Neuronal stem cell (in vitro differentiated cells): ENCODE data around the gene MEGF10.

Experiments used
- DNase-seq: peaks from one replicate; pipeline ENCODE4 v3.0.0-alpha.2; 2013; ENCODE audit warnings: low spot score
- H2AFZ ChIP-seq: one replicate; pipeline ENCODE4 v1.6.1; 2013; ENCODE audit warnings: mild to moderate bottlenecking, low read length, inconsistent platforms
- H2AK5ac ChIP-seq: 2 replicates; pipeline ENCODE4 v1.6.1; 2013; ENCODE audit warnings: low read depth, mild to moderate bottlenecking, inconsistent platforms, low read length, moderate library complexity, mixed read lengths
- H2BK120ac ChIP-seq: 2 replicates; pipeline ENCODE4 v1.6.1; 2013; ENCODE audit warnings: low read depth, mild to moderate bottlenecking, inconsistent platforms, low read length, moderate library complexity, mixed read lengths
- H2BK12ac ChIP-seq: one replicate; pipeline ENCODE4 v1.6.1; 2013; ENCODE audit warnings: low read length, inconsistent platforms
- H2BK15ac ChIP-seq: 2 replicates; pipeline ENCODE4 v1.6.1; 2013; ENCODE audit warnings: mild to moderate bottlenecking, low read length, inconsistent platforms, mixed read lengths
- H2BK5ac ChIP-seq: one replicate; pipeline ENCODE4 v1.6.1; 2013; ENCODE audit warnings: inconsistent platforms, mild to moderate bottlenecking, low read length, moderate library complexity
- H3K14ac ChIP-seq: one replicate; pipeline ENCODE4 v1.6.1; 2013; ENCODE audit warnings: low read length, inconsistent platforms
- H3K18ac ChIP-seq: 2 replicates; pipeline ENCODE4 v1.6.1; 2013; ENCODE audit warnings: low read length, inconsistent platforms
- H3K23ac ChIP-seq: 2 replicates; pipeline ENCODE4 v1.6.1; 2013; ENCODE audit warnings: low read depth, mild to moderate bottlenecking, mixed read lengths, low read length, inconsistent platforms; ENCODE audit not compliant: poor library complexity
- H3K27ac ChIP-seq: replicated peaks from 3 replicates; pipeline ENCODE4 v1.5.1; 2013; ENCODE audit warnings: low read length, inconsistent platforms
- H3K27me3 ChIP-seq, 3 experiments: 2 replicates each; pipeline ENCODE4 v1.6.1; 2013; ENCODE audit warnings: low read length in 3 of 3, mild to moderate bottlenecking in 2 of 3, inconsistent platforms in 1 of 3, low read depth in 1 of 3, mixed read lengths in 1 of 3, moderate library complexity in 1 of 3; ENCODE audit not compliant: control insufficient read depth in 3 of 3, insufficient read depth in 3 of 3
- H3K36me3 ChIP-seq, 2 donors: replicated peaks in 1 of 2; 2 replicates each; pipeline ENCODE4 v1.6.1; 2013; ENCODE audit warnings: low read length in 2 of 2; ENCODE audit not compliant: control insufficient read depth in 2 of 2, insufficient read depth in 2 of 2
- H3K4ac ChIP-seq: 2 replicates; pipeline ENCODE4 v1.6.1; 2013; ENCODE audit warnings: inconsistent platforms, mild to moderate bottlenecking, low read length, moderate library complexity
- H3K4me1 ChIP-seq, 2 donors: 1 replicate in 1 of 2; 2 replicates in 1 of 2; pipeline ENCODE4 v1.6.1; 2013; ENCODE audit warnings: low read length in 2 of 2, low read depth in 1 of 2; ENCODE audit not compliant: control insufficient read depth in 2 of 2, insufficient read depth in 1 of 2
- H3K4me2 ChIP-seq: one replicate; pipeline ENCODE4 v1.6.1; 2013; ENCODE audit warnings: mild to moderate bottlenecking, low read length, inconsistent platforms; ENCODE audit not compliant: insufficient read depth, poor library complexity, severe bottlenecking
- H3K4me3 ChIP-seq, 2 donors: 2 replicates each; pipeline ENCODE4 v1.5.1; 2013; ENCODE audit warnings: low read length in 2 of 2, mild to moderate bottlenecking in 2 of 2, inconsistent platforms in 1 of 2, moderate library complexity in 1 of 2
- H3K79me1 ChIP-seq: one replicate; pipeline ENCODE4 v1.6.1; 2013; ENCODE audit warnings: low read depth, mild to moderate bottlenecking, inconsistent platforms, low read length, moderate library complexity
- H3K9ac ChIP-seq: one replicate; pipeline ENCODE4 v1.6.1; 2013; ENCODE audit warnings: mild to moderate bottlenecking, low read depth, low read length, inconsistent platforms; ENCODE audit not compliant: poor library complexity
- H3K9me3 ChIP-seq, 2 donors: replicated peaks in 1 of 2; 2 replicates each; pipeline versions ENCODE3 to v1.6.1; 2013; ENCODE audit warnings: low read length in 2 of 2, mild to moderate bottlenecking in 2 of 2, inconsistent platforms in 1 of 2, low read depth in 1 of 2, mixed read lengths in 1 of 2, moderate library complexity in 1 of 2; ENCODE audit not compliant: control insufficient read depth in 2 of 2, insufficient read depth in 1 of 2
- H4K8ac ChIP-seq: one replicate; pipeline ENCODE4 v1.6.1; 2013; ENCODE audit warnings: low read depth, mild to moderate bottlenecking, inconsistent platforms, low read length, moderate library complexity
- H4K91ac ChIP-seq: one replicate; pipeline ENCODE4 v1.6.1; 2013; ENCODE audit warnings: low read length, low read depth, mild to moderate bottlenecking, inconsistent platforms; ENCODE audit not compliant: poor library complexity
- WGBS, 2 donors: extraction: QIAGEN DNeasy Blood & Tissue Kit; methylation state at CpG; one replicate each; pipeline ENCODE4 v1.1.7; 2013; ENCODE audit warnings: missing lambda C conversion rate in 2 of 2, mixed read lengths in 1 of 2; ENCODE audit not compliant: insufficient read length in 2 of 2, insufficient replicate concordance in 1 of 2; ENCODE audit errors: extremely low coverage in 2 of 2; 5-methylcytosine and 5-hydroxymethylcytosine counted together

MEGF10 gene

DNA sequence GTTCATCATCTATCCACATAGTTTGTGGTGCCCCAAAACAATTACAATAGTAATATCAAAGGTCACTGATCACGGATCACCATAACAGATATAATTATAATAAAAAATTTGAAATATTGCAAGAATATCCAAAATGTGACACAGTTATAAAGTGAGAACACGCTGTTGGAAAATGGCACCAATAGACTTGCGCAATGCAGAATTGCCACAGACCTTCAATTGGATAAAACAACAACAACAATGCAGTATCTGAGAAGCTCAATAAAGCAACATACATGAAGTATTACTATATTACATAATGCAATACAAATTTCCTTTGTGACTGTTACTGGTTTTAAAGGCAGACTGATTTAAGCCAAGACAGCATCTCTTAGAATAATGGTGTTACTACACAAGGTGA lies 182.1 kb downstream of the MEGF10 start:
- peak overlapping the region; percentile 15 for H2AFZ ChIP-seq
- H4K8ac ChIP-seq: no peak overlapping the region
- H3K36me3 ChIP-seq: no peaks in the 10 kb centered on the region
- no peak overlapping the region for H3K18ac ChIP-seq
- H3K27me3 ChIP-seq: no peaks in the 10 kb centered on the region
- no peak overlapping the region for H2AK5ac ChIP-seq
- H4K91ac ChIP-seq: no peak overlapping the region
- H3K4ac ChIP-seq: no peak overlapping the region
- no peak overlapping the region for H3K27ac ChIP-seq
- H3K79me1 ChIP-seq: no peaks in the 10 kb centered on the region
- no peak overlapping the region for H3K14ac ChIP-seq
- no peaks in the 10 kb centered on the region for H3K9me3 ChIP-seq
- no peak overlapping the region for H3K4me3 ChIP-seq
- H2BK12ac ChIP-seq: no peak overlapping the region
- no peaks in the 10 kb centered on the region for H3K4me1 ChIP-seq
- H3K9ac ChIP-seq: no peak overlapping the region
- H2BK15ac ChIP-seq: no peak overlapping the region
- H2BK120ac ChIP-seq: no peak overlapping the region
- no peak overlapping the region for H3K23ac ChIP-seq
- no peak for DNase-seq
- no peak overlapping the region for H3K4me2 ChIP-seq
- no CpG with 5 or more reads among the region's 3 CpGs for WGBS, 2 donors
- no peak overlapping the region for H2BK5ac ChIP-seq

DNA sequence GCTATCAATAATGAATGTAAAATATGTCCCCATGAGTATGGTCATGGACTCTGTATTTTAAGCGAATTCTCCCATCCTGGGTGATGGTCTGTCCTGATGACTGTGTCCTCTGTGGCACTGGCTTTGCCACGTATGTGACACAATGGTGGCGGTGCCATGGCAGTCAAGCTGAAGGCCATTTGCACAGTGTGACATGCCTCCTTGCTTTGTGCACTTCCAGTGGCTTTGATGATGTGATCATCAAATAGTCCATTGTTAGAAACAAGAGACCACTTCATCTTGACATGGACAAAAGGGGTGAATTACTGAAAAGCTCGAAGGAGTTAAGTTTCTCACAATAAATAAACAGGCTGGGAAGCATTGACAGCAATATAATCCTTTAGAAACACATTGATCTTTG lies 195.9 kb downstream of the MEGF10 start:
- no peak overlapping the region for H2AK5ac ChIP-seq
- H3K14ac ChIP-seq: no peak overlapping the region
- peaks cover 2 to 9% of the 10 kb centered on the region in 2 donors for H3K9me3 ChIP-seq
- no peak overlapping the region for H2BK15ac ChIP-seq
- H4K8ac ChIP-seq: no peak overlapping the region
- H3K4ac ChIP-seq: no peak overlapping the region
- no peak overlapping the region for H3K4me3 ChIP-seq
- no peak overlapping the region for H3K18ac ChIP-seq
- no peak overlapping the region for H2BK5ac ChIP-seq
- no peak overlapping the region for H4K91ac ChIP-seq
- no peak overlapping the region for H2BK120ac ChIP-seq
- no peak overlapping the region for H2AFZ ChIP-seq
- no peak overlapping the region for H3K27ac ChIP-seq
- no peaks in the 10 kb centered on the region for H3K36me3 ChIP-seq
- no peak overlapping the region for H3K23ac ChIP-seq
- no peaks in the 10 kb centered on the region for H3K27me3 ChIP-seq
- peaks cover 2 to 8% of the 10 kb centered on the region in 2 donors for H3K4me1 ChIP-seq
- no peak for DNase-seq
- no peak overlapping the region for H2BK12ac ChIP-seq
- no peak overlapping the region for H3K4me2 ChIP-seq
- no peaks in the 10 kb centered on the region for H3K79me1 ChIP-seq
- no CpG with 5 or more reads among the region's 4 CpGs for WGBS, 2 donors
- no peak overlapping the region for H3K9ac ChIP-seq

DNA sequence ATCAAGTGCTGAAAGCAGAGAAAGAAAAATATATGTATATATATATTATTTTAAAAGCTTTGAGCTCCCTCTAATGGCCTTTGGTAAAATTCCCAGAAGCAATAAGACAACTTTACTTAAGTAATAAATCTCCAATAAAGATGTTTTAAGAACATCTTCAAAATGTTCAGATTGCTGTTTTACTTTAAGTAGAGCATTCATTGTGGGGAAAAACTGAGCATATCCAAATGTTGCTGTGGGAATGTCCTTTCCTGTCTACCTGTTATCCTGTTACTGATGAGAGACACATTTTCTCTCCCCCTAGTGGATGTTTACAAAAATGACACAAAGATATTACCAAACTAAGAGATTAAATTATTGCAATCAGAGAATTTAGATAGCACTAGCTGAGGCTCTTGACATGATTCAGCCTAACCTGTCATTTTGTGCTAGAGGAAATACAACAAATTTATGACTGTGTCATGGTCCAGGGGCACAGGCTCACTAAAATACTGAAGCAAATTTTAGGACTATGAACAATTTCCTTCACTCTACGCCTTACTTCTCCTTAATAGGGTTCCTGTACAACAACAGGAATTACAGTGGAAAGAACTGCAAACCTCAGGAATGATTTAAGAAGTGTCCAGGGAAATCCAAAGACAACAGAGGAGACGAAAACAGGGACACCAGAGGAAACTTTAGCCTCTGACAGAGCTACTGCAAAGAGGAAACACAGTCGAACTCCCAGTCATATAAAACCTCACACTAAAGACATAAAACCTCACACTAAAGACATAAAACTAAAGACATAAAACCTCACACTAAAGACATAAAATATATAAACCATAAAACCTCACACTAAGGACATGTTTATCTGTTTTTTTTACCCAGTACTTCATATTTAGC lies 202.5 kb downstream of the MEGF10 start:
- H3K4ac ChIP-seq: no peak overlapping the region
- no peak overlapping the region for H3K14ac ChIP-seq
- H2BK120ac ChIP-seq: no peak overlapping the region
- H3K9me3 ChIP-seq: peaks cover 2 to 9% of the 10 kb centered on the region in 2 donors
- no peak overlapping the region for H4K91ac ChIP-seq
- H2BK5ac ChIP-seq: no peak overlapping the region
- no peak overlapping the region for H3K4me3 ChIP-seq
- DNase-seq: peak; percentile 44
- no peak overlapping the region for H4K8ac ChIP-seq
- H2BK12ac ChIP-seq: no peak overlapping the region
- no peaks in the 10 kb centered on the region for H3K36me3 ChIP-seq
- H3K4me2 ChIP-seq: no peak overlapping the region
- no peak overlapping the region for H2AK5ac ChIP-seq
- peaks cover 0 to 2% of the 10 kb centered on the region in 2 donors for H3K4me1 ChIP-seq
- no peaks in the 10 kb centered on the region for H3K79me1 ChIP-seq
- H3K27ac ChIP-seq: no peak overlapping the region
- no peak overlapping the region for H2BK15ac ChIP-seq
- no peak overlapping the region for H3K18ac ChIP-seq
- H3K23ac ChIP-seq: no peak overlapping the region
- H3K27me3 ChIP-seq: no peaks in the 10 kb centered on the region
- H3K9ac ChIP-seq: no peak overlapping the region
- no peak overlapping the region for H2AFZ ChIP-seq
- WGBS, 2 donors: no CpG with 5 or more reads among the region's 3 CpGs

DNA sequence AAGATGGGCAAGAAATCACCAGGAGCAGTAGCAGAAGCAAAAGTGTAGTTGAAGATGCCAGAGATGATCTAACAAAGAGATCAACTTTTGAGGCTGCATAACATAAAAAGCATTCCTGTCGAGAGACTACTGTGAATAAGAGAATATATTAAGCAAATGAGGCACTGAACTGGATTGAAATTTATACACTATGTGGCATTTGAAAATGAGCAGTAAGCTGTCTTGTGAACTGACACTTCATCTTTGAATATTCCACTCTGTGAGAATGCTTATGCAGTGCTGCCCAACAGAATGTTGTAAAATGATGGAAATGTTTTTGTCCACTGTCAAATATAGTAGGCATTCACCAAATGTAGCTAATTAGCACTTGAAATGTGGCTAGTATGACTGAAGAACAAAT lies 208.0 kb downstream of the MEGF10 start:
- Histone ChIP-seq H3K4me1 (peaks cover 0 to 2% of the 10 kb centered on the region in 2 donors), H3K36me3 (no peaks in the 10 kb centered on the region), H3K18ac (no peak overlapping the region), H3K9me3 (no peaks in the 10 kb centered on the region), H3K14ac (no peak overlapping the region), H2BK120ac (no peak overlapping the region), H4K8ac (no peak overlapping the region), H3K4ac (no peak overlapping the region), H4K91ac (no peak overlapping the region), H3K4me3 (no peak overlapping the region), H2AK5ac (no peak overlapping the region), H3K79me1 (no peaks in the 10 kb centered on the region), H2AFZ (peak overlapping the region; percentile 19), H3K27ac (no peak overlapping the region), H3K23ac (no peak overlapping the region), H3K9ac (no peak overlapping the region), H2BK5ac (no peak overlapping the region), H3K27me3 (no peaks in the 10 kb centered on the region), H3K4me2 (no peak overlapping the region), H2BK15ac (no peak overlapping the region), H2BK12ac (no peak overlapping the region)
- no CpG with 5 or more reads among the region's 1 CpG for WGBS, 2 donors
- no peak for DNase-seq
